Left kidney (tissue), 2 donors: ENCODE results near the gene RAD50. TPM values are rescaled to one million over a fixed set of nuclear protein-coding genes. Genes with fewer than 3 reads are reported as not detected.
"Not testable (repeated sequence)": the region's sequence is repeated elsewhere in the genome, so short reads cannot be mapped to it uniquely, and the experiment has no call there.

Source experiments
- DNase-seq: peaks from one replicate; pipeline ENCODE4 v3.0.0-alpha.2; 2013
- polyA plus RNA-seq: library from polyadenylated mRNA; unstranded; fragments of 120-200 nt; gene quantifications from one replicate; pipeline ENCODE4 v1.2.1, GENCODE V29; 2013; ENCODE audit not compliant: insufficient read length

RAD50 gene
- polyA plus RNA-seq, 1 donor: 57.1 TPM

- not testable (repeated sequence) for DNase-seq
These were observed 76.8 kb downstream of the RAD50 start for GRCh38 chr5:132633587-132633986.

DNA sequence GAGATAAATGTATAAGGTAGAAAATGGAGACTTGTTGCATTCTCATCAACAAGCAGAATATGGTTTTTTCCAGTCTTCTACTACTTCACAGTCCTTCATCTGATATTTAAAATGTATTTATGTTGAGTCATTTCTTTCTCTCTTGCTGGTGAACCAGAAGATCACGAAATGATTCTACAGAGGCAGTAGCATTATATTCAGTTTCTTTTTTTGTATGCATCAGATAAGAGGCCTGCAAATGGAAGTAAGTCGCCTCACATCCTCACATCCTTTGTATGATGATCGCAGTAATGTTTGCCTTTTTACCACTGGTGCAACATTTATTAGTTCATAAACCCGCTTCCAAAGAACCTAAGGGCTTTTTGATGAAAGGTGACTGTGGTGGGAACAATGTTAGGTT is 79.1 kb downstream of the RAD50 start:
- no peak for DNase-seq

DNA sequence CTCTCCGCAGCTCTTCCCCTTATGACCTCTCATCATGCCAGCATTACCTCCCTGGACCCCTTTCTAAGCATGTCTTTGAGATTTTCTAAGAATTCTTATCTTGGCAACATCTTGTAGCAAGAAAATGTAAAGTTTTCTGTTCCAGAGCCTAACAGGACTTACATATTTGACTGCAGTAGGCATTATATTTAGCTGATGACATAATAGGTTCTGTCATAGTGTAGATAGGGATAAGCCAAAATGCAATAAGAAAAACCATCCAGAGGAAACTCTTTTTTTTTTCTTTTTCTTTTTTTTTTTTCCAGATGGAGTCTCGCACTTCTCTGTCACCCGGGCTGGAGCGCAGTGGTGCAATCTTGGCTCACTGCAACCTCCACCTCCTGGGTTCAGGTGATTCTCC is 80.5 kb downstream of the RAD50 start:
- DNase-seq: no peak

- no peak for DNase-seq
These were observed 82.9 kb downstream of the RAD50 start for GRCh38 chr5:132639706-132640130.

GRCh38 chr5:132640613-132641012 is 83.8 kb downstream of the RAD50 start:
- DNase-seq: no peak

DNA sequence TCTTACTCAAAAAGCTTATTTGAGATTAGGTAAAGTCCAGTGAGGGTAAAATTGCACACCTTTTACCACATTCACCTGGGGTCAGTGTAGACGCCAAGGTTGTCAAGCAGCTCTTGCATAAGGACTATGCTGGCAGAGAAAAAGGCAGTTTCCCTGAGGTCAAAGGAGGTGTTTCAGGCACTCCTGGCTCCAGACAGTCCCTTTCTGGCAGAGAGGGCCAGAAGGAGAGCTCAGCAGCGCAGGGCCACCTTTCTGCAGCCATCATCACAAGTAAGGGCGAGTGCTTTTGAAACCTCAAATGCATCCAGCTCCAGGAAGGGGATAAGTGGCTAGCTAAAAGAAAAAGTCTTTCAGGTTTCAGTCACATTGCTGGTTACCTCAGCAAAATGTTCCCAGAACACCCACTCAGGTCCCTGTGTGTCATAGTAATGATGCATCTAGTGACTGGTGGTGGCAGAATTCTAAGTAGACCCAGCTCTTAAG is 84.5 kb downstream of the RAD50 start:
- DNase-seq: no peak

- DNase-seq: no peak
These were observed 85.1 kb downstream of the RAD50 start for GRCh38 chr5:132641841-132642240.

GRCh38 chr5:132644177-132644576 is 87.4 kb downstream of the RAD50 start:
- no peak for DNase-seq

DNA sequence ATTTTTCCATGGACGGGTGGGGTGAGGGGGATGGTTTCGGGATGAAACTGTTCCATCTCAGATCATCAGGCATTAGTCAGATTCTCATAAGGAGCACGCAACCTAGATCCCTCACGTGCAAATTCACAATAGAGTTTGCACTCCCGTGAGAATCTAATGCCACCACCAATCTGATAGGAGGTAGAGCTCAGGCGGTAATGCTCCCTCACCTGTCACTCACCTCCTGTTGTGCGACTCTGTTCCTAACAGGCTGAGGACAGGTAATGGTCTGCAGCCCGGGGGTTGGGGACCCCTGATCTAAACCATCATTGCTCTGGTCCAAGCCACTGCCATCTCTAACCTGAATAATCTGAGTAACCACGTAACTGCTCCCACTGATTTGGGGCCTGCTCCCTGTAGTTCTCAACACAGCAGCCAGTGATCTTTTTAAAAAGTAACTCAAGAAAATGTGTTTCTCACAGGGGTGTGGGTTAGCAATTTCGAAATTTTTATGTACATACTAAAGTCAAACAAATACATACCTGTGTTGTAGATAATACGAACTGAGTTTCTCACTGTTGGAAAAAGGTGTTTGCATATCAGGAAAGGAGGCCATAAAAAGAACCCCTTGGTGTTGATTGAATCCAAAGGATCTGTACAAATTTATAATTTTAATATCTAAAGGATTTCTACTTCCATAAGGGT is 89.9 kb downstream of the RAD50 start:
- no peak for DNase-seq

DNA sequence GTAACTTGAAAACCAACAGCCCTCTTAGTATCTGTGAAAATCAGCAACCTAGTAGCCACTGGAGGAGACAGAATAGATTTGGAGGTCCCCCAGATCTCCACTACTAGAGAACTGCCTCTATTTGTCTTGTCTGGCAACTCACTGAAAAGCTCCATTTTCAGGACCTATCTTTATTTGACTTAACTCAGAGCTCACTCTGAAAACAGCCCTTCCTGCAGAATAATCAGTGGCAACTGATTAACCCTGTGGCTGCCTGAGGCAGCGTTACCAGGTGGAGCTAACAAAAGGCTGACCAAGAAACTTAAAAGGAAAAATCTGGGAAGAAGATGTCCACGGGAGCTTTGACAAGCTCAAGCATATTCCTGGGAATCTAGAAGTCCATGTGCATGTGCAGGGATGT is 90.7 kb downstream of the RAD50 start:
- DNase-seq: no peak

GRCh38 chr5:132648355-132648754 is 91.6 kb downstream of the RAD50 start:
- no peak for DNase-seq

- DNase-seq: no peak
These were observed 95.2 kb downstream of the RAD50 start for GRCh38 chr5:132651838-132652469.

DNA sequence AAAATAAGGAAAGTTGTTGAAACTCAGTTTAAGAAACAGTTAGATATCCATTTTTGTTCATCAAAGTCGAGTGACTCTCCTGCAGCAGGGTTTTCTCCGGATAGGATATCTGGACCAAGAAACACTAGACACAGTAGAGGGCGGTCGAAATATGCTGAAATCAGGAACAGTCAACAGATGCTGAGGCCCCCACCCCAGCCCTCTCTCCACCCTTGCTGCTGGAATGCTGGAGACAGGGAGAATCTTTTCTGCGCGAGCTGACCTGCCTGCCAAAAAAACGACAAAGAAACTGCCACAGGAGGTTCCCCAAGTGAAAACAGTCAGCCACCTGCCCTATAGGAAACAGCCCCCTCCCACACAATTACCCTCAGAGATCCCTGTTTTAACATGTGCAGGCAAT is 96.9 kb downstream of the RAD50 start:
- DNase-seq: no peak

DNA sequence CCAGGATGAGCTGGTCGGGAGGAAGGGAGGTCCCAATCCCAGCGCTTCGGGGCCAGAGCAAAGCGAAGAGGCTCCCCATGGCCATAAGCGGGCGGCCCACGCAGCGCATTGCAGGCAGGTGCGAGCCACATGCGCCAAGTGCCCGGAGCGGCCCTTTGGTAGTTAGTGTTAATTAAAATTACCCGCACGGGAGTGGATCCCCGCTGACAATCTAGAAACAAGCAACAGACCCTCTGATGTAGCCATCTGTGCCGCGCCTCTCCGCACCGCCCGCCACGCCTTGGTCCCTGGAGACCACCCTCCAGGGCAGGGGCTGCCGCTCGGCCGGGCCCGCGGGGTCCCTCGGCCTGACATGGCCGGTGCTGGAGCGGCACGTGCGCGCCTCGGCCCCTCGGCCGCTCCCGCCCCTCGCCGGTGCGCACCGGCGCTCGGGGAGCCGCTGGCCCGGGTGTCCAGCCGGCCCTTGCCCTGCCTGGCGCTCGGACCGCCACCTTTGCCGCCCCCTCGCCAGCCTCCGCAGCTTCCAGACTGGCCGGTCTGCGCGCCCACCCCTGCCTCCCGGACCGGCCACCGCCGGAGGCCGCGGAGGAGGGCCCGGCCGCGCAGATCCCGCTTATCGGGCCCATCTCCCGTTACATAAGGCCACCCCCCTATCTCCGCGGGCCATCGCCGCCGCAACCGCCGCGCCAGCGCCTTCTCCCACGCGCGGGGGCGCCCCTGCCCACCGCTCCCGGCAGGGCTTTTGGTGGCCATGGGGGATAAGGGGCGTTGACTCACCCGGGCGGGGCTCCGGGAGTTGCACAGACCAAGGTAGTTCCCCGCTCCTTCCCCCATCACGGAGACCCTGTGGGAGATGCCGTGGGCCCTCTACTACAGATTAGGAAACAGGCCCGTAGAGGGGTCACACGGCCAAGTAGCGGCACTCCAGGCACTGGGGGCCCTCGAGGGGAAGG is 99.3 kb downstream of the RAD50 start:
- DNase-seq: peak; percentile 11

DNA sequence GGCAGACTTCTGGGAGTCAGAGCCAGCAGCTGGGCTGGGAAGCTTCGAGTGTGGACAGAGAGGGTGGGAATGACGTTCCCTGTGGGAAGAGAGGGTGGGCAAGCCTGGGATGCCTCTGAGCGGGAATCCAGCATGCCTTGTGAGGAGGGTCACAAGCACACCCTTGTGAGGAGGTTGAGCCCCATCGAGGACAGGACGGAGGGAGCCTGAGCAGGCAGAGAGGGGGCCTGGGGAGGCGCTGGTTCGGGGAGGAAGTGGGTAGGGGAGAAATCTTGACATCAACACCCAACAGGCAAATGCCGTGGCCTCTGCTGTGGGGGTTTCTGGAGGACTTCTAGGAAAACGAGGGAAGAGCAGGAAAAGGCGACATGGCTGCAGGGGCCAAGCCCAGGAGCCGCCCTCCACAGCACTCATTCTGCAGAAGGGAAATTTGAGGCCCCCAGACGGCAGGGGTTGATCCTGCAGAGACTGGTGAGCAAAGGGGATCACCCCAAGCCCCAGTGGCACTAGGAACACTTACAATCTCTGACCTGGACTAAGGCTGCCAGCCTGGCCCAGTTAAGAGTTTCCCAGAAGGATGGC is 100.1 kb downstream of the RAD50 start:
- DNase-seq: no peak

DNA sequence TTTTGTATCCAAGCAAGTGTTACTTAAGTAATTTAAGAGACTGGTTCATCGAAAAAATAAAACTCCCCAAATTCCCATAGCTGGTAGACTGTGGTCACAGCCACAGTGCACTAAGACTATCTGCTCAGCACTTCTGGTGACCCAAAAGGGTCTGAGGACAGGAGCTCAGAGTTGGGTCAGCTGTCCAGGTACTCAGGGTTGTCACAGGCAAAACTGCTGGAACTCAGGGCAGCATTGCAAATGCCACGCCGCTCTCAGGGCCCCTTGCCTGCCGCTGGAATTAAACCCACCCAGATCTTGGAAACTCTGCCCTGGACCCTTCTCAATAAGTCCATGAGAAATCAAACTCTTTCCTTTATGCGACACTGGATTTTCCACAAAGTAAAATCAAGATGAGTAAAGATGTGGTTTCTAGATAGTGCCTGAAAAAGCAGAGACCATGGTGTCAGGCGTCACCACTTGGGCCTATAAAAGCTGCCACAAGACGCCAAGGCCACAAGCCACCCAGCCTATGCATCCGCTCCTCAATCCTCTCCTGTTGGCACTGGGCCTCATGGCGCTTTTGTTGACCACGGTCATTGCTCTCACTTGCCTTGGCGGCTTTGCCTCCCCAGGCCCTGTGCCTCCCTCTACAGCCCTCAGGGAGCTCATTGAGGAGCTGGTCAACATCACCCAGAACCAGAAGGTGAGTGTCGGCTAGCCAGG is 101.1 kb downstream of the RAD50 start, which contains the start of gene IL13:
Gene IL13 (plus strand): TSS at position 498 of the 705 bp plus-strand sequence. CDS start 14 bp downstream, at position 512.
- DNase-seq: no peak

DNA sequence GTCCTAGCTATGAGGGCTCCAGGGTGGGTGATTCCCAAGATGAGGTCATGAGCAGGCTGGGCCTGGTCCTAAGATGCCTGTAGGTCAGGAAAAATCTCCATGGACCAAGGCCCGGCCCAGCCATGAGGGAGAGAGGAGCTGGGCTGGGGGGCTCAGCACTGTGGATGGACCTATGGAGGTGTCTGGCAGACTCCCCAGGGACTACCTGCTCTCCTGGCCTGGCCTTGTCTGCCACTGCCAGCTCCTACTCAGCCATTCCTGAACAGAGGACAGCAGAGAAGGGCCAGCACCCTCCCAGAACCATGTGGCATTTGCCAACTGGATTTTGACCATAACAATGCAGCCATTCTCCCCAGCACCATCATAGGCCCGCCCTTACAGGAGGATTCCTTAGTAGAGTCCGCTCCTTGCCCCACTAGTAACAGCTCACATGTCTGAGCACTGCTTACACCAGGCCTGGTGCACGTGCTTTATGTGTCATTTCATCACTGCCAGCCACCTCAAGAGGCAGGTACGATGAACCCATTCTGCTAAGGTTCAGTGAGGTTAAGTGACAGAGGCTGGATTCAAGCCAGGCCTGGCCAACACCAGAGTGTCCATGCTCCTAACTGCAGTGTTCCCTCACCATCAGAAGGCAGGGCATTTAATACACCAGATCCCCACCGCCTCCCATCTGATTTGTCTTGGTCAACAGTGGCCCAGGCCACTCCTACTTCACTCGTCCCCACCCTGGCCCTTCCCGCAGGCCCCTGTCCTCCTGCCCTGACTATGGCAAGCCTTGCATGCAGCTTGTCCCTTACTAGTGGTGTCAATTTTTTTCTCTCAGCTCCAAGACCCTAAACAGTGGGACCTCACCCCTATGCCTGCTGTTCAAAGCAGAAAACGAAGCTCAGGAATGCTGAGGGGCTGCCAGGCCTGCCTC is 101.9 kb downstream of the RAD50 start:
- DNase-seq: no peak

DNA sequence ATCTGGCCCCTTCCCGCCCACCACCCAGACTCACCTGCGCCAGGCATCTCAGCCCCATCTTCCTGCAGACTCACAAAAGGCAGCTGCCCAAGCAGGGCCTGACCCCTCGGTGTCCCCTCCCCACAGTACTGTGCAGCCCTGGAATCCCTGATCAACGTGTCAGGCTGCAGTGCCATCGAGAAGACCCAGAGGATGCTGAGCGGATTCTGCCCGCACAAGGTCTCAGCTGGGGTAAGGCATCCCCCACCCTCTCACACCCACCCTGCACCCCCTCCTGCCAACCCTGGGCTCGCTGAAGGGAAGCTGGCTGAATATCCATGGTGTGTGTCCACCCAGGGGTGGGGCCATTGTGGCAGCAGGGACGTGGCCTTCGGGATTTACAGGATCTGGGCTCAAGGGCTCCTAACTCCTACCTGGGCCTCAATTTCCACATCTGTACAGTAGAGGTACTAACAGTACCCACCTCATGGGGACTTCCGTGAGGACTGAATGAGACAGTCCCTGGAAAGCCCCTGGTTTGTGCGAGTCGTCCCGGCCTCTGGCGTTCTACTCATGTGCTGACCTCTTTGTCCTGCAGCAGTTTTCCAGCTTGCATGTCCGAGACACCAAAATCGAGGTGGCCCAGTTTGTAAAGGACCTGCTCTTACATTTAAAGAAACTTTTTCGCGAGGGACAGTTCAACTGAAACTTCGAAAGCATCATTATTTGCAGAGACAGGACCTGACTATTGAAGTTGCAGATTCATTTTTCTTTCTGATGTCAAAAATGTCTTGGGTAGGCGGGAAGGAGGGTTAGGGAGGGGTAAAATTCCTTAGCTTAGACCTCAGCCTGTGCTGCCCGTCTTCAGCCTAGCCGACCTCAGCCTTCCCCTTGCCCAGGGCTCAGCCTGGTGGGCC is 103.1 kb downstream of the RAD50 start:
- DNase-seq: no peak
